Stimulated activated naive B cell treated with anti-CD40 and anti-IgM and Interleukin-4, amounts not matched to agents 10 μg/mL and 1 μg/mL and 100 μg/mL, for 72 hours (primary cell): Measurements from ENCODE around the gene PRICKLE3.
A peak's percentile ranks its signal among the peaks of the same experiment; 100 is the strongest.

Source experiments
- ATAC-seq, 2 donors: fragments of 150-1000 bp; cut with Tn5 transposase; replicated peaks; 2 replicates each; pipeline ENCODE4 v1.10.0; 2021; ENCODE audit warnings: moderate library complexity in 1 of 2
- DNase-seq: peaks from one replicate; pipeline ENCODE4 v3.0.0; 2021
- H3K27ac Mint-ChIP-seq: one replicate; pipeline ENCODE4 v1.8.0; 2022; ENCODE audit warnings: mild to moderate bottlenecking, mixed read lengths
- H3K27me3 Mint-ChIP-seq, 2 donors: one replicate each; pipeline ENCODE4 v1.8.0; 2022; ENCODE audit warnings: mixed read lengths in 2 of 2
- H3K36me3 Mint-ChIP-seq, 2 donors: one replicate each; pipeline ENCODE4 v1.8.0; 2022; ENCODE audit warnings: mixed read lengths in 2 of 2, mild to moderate bottlenecking in 1 of 2
- H3K4me1 Mint-ChIP-seq, 2 donors: one replicate each; pipeline ENCODE4 v1.8.0; 2022; ENCODE audit warnings: mixed read lengths in 2 of 2, mild to moderate bottlenecking in 1 of 2
- H3K4me3 Mint-ChIP-seq, 2 donors: one replicate each; pipeline ENCODE4 v1.8.0; 2022; ENCODE audit warnings: mild to moderate bottlenecking in 2 of 2, mixed read lengths in 2 of 2, moderate library complexity in 1 of 2
- H3K9me3 Mint-ChIP-seq, 2 donors: one replicate each; pipeline ENCODE4 v1.8.0; 2022; ENCODE audit warnings: mixed read lengths in 2 of 2, mild to moderate bottlenecking in 1 of 2

Gene PRICKLE3

DNA sequence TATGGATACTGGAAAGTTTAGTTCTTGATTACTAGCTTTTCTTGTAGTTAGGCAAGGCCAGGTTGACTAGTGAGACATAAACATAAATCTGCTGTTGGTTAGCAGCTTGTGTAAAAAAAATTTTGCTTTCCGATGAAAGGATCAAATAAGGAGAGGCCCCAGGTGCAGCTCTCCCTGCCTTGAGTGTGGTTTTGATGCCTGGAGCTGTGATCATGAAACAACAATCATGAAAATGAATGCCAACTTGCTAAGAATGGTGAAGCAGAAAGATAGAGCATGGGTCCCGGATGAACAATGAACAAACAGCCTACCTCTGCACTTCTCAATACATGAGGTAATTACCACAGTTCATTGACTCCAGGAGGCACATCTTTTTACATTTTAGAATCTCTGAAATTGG, 28.2 kb upstream of the PRICKLE3 start:
- Mint-ChIP-seq H3K27ac (no peak overlapping the region), H3K9me3 (peaks cover 0 to 8% of the 10 kb centered on the region in 2 donors), H3K36me3 (peaks cover 0 to 2% of the 10 kb centered on the region in 2 donors), H3K4me1 (no peaks in the 10 kb centered on the region), H3K27me3 (peaks cover 6 to 7% of the 10 kb centered on the region in 2 donors), H3K4me3 (no peak overlapping the region)
- DNase-seq (no peak), ATAC-seq (no peak)

DNA sequence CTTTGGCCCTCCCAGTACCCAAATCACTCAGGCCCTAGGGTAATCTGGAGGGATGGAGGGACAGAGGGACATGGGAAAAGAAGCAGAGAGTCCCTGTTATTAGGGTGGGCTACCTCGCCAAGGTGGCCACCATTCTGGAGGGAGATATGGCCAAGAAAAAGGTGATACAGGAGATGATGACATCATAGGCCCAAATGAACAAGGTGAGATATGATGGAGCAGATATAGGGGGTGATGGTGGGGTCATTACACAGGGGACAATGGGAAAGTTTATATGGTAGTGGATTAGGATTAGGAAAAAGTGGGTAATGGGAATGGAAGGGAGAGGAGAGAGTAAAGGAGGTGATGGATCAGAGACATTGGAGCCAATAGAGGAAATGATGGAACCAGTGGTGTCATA, 26.7 kb upstream of the PRICKLE3 start:
- no peak overlapping the region for H3K27ac Mint-ChIP-seq
- ATAC-seq (no peak), DNase-seq (no peak)
- H3K36me3 Mint-ChIP-seq: peaks cover 0 to 2% of the 10 kb centered on the region in 2 donors
- H3K4me1 Mint-ChIP-seq: peaks cover 0 to 1% of the 10 kb centered on the region in 2 donors
- no peak overlapping the region for H3K4me3 Mint-ChIP-seq
- peaks cover 0 to 8% of the 10 kb centered on the region in 2 donors for H3K9me3 Mint-ChIP-seq
- peaks cover 6 to 7% of the 10 kb centered on the region in 2 donors for H3K27me3 Mint-ChIP-seq

- ATAC-seq: no peak
- H3K27ac Mint-ChIP-seq: no peak overlapping the region
- H3K4me3 Mint-ChIP-seq: no peak overlapping the region
- peaks cover 0 to 1% of the 10 kb centered on the region in 2 donors for H3K4me1 Mint-ChIP-seq
- peaks cover 6 to 7% of the 10 kb centered on the region in 2 donors for H3K27me3 Mint-ChIP-seq
- H3K36me3 Mint-ChIP-seq: peaks cover 0 to 2% of the 10 kb centered on the region in 2 donors
- no peak for DNase-seq
- peaks cover 0 to 8% of the 10 kb centered on the region in 2 donors for H3K9me3 Mint-ChIP-seq
Measured at GRCh38 chrX:49212209-49212608, 26.0 kb upstream of the PRICKLE3 start.

DNA sequence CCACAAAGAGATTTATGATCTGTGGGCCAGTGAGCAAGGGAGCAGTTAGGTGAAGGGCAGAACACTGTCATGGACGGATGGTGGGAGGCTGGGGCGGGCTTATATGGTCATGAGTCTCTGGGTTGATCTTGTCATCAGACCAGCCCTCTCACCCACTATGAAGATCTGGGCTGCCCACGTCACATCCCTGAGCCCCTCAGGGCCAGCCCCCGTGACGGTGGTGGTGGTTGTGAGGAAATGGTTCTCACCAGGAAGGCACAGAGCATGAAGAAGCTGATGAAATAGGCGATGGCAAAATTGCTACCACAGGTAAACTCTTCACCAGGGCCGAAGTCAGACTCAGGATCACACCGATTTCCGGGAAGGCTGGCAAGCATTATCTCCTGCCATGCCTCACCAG, 24.9 kb upstream of the PRICKLE3 start:
- Mint-ChIP-seq H3K4me1 (peaks cover 0 to 1% of the 10 kb centered on the region in 2 donors), H3K27me3 (peaks cover 6% of the 10 kb centered on the region in 2 donors), H3K9me3 (peaks cover 0 to 8% of the 10 kb centered on the region in 2 donors), H3K36me3 (peaks cover 0 to 2% of the 10 kb centered on the region in 2 donors), H3K4me3 (no peak overlapping the region), H3K27ac (no peak overlapping the region)
- no peak for DNase-seq
- no peak for ATAC-seq

DNA sequence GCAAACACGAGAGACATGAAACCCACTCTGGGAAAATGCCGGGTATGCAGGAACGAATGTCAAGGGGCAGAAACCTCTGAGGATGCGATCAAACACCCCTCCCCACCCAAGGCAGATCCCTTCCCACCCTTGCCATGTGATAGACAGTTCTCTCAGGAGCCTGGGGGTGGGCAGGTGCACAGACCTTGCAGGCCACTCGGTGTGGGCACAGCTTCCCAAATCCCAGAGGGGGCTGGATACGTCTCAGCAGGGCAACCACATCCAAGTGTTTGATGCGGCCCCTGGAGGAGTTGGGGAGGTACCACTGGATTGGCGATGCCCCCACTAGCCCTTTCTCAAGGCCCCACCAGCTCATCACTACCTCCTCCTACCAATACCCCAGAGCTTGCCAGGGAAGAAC, 24.2 kb upstream of the PRICKLE3 start:
- peaks cover 0 to 8% of the 10 kb centered on the region in 2 donors for H3K9me3 Mint-ChIP-seq
- no peak overlapping the region for H3K4me3 Mint-ChIP-seq
- ATAC-seq (no peak), DNase-seq (no peak)
- peaks cover 0 to 6% of the 10 kb centered on the region in 2 donors for H3K27me3 Mint-ChIP-seq
- H3K36me3 Mint-ChIP-seq: peaks cover 0 to 2% of the 10 kb centered on the region in 2 donors
- H3K27ac Mint-ChIP-seq: no peak overlapping the region
- H3K4me1 Mint-ChIP-seq: peaks cover 0 to 1% of the 10 kb centered on the region in 2 donors

GRCh38 chrX:49209434-49210251, 23.5 kb upstream of the PRICKLE3 start:
- no peak overlapping the region for H3K27ac Mint-ChIP-seq
- ATAC-seq: no peak
- H3K9me3 Mint-ChIP-seq: peaks cover 0 to 8% of the 10 kb centered on the region in 2 donors
- H3K27me3 Mint-ChIP-seq: peaks cover 0 to 6% of the 10 kb centered on the region in 2 donors
- DNase-seq: no peak
- H3K4me3 Mint-ChIP-seq: peak overlapping the region in 1 of 2 donors; percentile 47
- peaks cover 0 to 1% of the 10 kb centered on the region in 2 donors for H3K4me1 Mint-ChIP-seq
- no peaks in the 10 kb centered on the region for H3K36me3 Mint-ChIP-seq

DNA sequence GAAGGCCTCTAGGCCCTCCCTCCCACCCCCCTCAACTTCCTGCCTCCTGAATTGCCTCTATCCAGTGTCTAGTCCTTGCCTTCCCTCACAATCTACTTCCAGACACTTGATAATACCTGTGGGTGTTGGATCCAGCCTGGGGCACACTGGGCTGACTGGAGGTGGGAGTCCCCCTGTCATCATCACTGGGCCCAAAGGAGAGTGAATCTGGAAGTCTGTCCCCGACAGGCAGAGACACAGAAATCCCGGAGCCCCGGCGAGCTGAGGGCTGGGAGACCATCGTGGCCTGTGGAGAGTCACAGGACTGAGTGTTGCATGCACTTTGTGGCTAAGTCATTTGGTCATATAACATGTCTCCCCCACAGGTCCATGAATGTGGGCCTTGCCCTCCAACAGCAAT, 22.2 kb upstream of the PRICKLE3 start:
- peaks cover 0 to 1% of the 10 kb centered on the region in 2 donors for H3K4me1 Mint-ChIP-seq
- H3K27me3 Mint-ChIP-seq: peaks cover 0 to 6% of the 10 kb centered on the region in 2 donors
- no peak for DNase-seq
- no peak overlapping the region for H3K4me3 Mint-ChIP-seq
- no peaks in the 10 kb centered on the region for H3K36me3 Mint-ChIP-seq
- H3K9me3 Mint-ChIP-seq: peaks cover 0 to 6% of the 10 kb centered on the region in 2 donors
- ATAC-seq: no peak
- H3K27ac Mint-ChIP-seq: no peak overlapping the region

- ATAC-seq: no peak
- H3K4me3 Mint-ChIP-seq: no peak overlapping the region
- H3K36me3 Mint-ChIP-seq: no peaks in the 10 kb centered on the region
- peaks cover 0 to 1% of the 10 kb centered on the region in 2 donors for H3K4me1 Mint-ChIP-seq
- peaks cover 0 to 6% of the 10 kb centered on the region in 2 donors for H3K27me3 Mint-ChIP-seq
- no peaks in the 10 kb centered on the region for H3K9me3 Mint-ChIP-seq
- no peak overlapping the region for H3K27ac Mint-ChIP-seq
- no peak for DNase-seq
Measured at GRCh38 chrX:49206543-49206942, 20.4 kb upstream of the PRICKLE3 start.

GRCh38 chrX:49205443-49205842, 19.3 kb upstream of the PRICKLE3 start:
- DNase-seq (no peak), ATAC-seq (no peak)
- H3K4me3 Mint-ChIP-seq: no peak overlapping the region
- H3K27me3 Mint-ChIP-seq: no peaks in the 10 kb centered on the region
- no peaks in the 10 kb centered on the region for H3K9me3 Mint-ChIP-seq
- no peak overlapping the region for H3K27ac Mint-ChIP-seq
- H3K36me3 Mint-ChIP-seq: no peaks in the 10 kb centered on the region
- peaks cover 0 to 4% of the 10 kb centered on the region in 2 donors for H3K4me1 Mint-ChIP-seq

GRCh38 chrX:49204709-49205108, 18.5 kb upstream of the PRICKLE3 start:
- Mint-ChIP-seq H3K27me3 (no peaks in the 10 kb centered on the region), H3K36me3 (no peaks in the 10 kb centered on the region), H3K4me1 (peaks cover 0 to 5% of the 10 kb centered on the region in 2 donors), H3K9me3 (no peaks in the 10 kb centered on the region), H3K27ac (no peak overlapping the region), H3K4me3 (no peak overlapping the region)
- DNase-seq (no peak), ATAC-seq (no peak)

- no peak overlapping the region for H3K27ac Mint-ChIP-seq
- no peaks in the 10 kb centered on the region for H3K9me3 Mint-ChIP-seq
- ATAC-seq: no peak
- H3K36me3 Mint-ChIP-seq: peaks cover 0 to under 1% of the 10 kb centered on the region in 2 donors
- no peaks in the 10 kb centered on the region for H3K27me3 Mint-ChIP-seq
- peaks cover 3 to 6% of the 10 kb centered on the region in 2 donors for H3K4me1 Mint-ChIP-seq
- no peak for DNase-seq
- no peak overlapping the region for H3K4me3 Mint-ChIP-seq
Measured at GRCh38 chrX:49204017-49204416, 17.8 kb upstream of the PRICKLE3 start.

DNA sequence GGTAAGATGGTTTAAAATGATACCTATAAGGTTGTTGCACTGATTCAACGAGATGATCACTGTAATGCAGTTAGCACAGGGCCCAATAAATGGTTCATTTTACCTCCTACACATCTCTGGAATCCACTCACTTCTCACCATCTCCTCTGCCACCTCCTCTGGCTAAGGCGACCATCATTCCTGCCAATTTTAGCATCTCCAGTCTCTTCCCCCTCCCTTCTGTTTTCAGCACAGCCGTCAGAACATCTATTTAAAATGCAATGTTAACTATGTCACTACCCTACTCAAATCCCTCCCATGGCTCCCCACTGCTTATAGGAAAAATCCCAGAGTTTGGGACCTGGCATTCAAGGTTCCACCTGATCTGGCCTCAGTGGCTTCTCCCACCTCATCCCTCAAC, 17.4 kb upstream of the PRICKLE3 start:
- Mint-ChIP-seq H3K27ac (no peak overlapping the region), H3K4me3 (no peak overlapping the region), H3K4me1 (peaks cover 6 to 9% of the 10 kb centered on the region in 2 donors), H3K27me3 (no peaks in the 10 kb centered on the region), H3K36me3 (peaks cover 0 to 1% of the 10 kb centered on the region in 2 donors), H3K9me3 (no peaks in the 10 kb centered on the region)
- DNase-seq (no peak), ATAC-seq (no peak)

- peaks cover 0 to 1% of the 10 kb centered on the region in 2 donors for H3K36me3 Mint-ChIP-seq
- DNase-seq (no peak), ATAC-seq (no peak)
- H3K4me1 Mint-ChIP-seq: peaks cover 6 to 12% of the 10 kb centered on the region in 2 donors
- H3K4me3 Mint-ChIP-seq: no peak overlapping the region
- no peaks in the 10 kb centered on the region for H3K9me3 Mint-ChIP-seq
- H3K27ac Mint-ChIP-seq: no peak overlapping the region
- H3K27me3 Mint-ChIP-seq: peaks cover 0 to 7% of the 10 kb centered on the region in 2 donors
Measured at GRCh38 chrX:49202022-49202421, 15.8 kb upstream of the PRICKLE3 start.

DNA sequence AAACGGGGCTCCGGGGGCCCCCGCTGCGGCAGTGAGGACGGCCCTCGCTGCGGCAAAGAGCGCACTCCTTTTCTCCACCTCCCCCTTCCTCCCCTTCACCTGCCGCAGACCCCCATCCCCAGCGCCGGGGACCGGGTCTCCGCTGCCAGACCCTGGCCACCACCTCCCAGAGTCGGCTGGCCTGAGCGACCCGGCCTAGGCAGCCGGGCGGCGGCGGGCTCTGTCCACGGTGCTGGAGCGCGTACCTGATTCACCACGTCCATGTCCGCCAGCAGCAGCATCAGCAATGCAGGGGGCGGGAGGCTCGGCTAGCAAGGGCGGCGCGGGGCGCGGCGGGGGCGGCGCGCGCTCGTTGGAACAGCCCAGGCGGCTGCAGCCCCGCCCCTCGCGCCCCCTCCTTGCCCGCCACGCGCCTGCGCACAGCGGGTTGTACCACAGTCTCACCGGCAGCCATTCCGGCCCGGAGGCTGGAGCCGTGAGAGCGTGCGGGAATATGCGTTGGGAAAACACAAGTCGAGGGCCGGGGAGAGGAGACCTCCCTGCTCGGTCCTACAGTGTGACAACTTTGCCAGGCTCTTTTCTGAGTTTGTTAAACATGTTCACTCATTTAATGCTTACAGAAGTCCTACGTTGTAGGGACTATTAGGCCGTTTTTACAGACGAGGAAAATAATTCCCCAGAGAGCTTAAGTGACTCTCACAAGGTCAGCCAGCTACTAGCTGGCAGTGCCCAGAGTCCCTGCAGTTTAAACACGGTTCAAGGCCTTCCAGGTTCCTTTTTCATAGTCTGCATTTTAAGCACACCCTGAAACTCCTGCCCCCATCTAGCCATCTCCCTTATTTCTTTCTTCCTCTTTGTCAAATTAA, 14.0 kb upstream of the PRICKLE3 start, which contains the start of gene SYP:
Gene SYP (minus strand): TSS at position 288 of the 866 bp plus-strand sequence. CDS start 7 bp downstream, at position 281.
- H3K4me3 Mint-ChIP-seq: peak within 1 kb of the TSS; percentile 65 to 76
- ATAC-seq (peak; percentile 97 to 98), DNase-seq (peak; percentile 79)
- peak within 1 kb of the TSS; percentile 48 for H3K27ac Mint-ChIP-seq
- peaks cover 0 to 7% of the 10 kb centered on the region in 2 donors for H3K27me3 Mint-ChIP-seq
- H3K36me3 Mint-ChIP-seq: peaks cover 0 to 3% of the 10 kb centered on the region in 2 donors
- H3K4me1 Mint-ChIP-seq: peaks cover 12 to 13% of the 10 kb centered on the region in 2 donors
- no peaks in the 10 kb centered on the region for H3K9me3 Mint-ChIP-seq
